Measurements from ENCODE around the gene TP53BP2.
A peak's percentile ranks its signal among the peaks of the same experiment; 100 is the strongest.

TP53BP2 gene

DNA sequence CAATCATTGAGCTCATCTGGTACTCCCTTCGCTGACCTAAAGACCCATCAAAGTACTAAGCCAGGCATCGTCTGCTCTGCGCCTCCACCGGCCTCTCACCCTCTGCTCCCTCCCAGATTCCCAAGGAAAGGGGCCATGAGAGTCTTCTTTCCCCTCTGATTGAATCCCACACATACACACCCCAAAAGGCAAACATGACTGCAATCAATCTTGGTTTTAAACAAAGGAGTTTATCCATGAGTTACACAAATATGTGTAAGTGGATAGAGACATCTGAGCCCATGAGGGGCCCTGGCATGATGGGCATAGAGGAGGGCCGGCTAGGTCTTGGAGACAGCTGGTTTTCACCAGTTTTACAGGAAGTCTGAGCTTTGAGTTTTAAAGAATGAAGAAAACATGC lies 82.5 kb downstream of the TP53BP2 start:
- ATAC-seq (no peak), DNase-seq (no peak)

DNA sequence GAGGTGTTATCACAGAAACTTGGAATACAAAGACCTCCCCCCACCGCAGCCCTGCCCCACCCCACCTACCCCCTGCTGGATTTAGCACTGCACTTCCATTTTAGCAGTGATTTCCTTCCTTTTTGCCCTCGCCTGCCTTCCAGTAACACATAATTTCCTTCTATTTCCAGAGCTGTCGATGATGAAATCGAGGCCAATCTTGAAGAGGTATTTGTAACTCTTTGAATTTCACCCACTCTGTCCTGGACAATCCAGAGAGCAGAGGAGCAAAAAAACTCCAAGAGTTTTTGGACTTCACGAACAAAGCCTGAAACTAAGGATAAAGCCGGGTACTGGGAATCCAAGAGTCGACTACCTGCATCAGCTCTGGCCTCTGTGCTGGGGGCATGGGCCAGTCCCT lies 84.3 kb downstream of the TP53BP2 start:
- ATAC-seq (no peak), DNase-seq (no peak)

GRCh38 chr1:223760833-223761232 lies 84.9 kb downstream of the TP53BP2 start:
- ATAC-seq: no peak
- no peak for DNase-seq

DNA sequence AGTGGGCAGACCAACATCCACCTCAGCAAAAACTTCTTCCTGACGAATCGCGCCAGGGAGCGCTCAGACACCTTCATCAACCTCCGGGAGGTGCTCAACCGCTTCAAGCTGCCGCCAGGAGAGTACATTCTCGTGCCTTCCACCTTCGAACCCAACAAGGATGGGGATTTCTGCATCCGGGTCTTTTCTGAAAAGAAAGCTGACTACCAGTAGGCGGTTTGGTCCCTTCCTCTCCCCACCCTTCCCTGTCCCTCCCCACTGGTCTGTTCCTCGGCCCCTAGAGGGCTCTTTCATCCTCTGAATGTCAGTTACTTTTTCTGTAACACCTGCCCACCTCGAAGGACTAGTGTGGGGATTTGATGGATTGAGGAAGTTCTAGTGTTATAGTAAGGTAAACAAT lies 86.5 kb downstream of the TP53BP2 start:
- ATAC-seq: no peak
- DNase-seq: no peak

DNA sequence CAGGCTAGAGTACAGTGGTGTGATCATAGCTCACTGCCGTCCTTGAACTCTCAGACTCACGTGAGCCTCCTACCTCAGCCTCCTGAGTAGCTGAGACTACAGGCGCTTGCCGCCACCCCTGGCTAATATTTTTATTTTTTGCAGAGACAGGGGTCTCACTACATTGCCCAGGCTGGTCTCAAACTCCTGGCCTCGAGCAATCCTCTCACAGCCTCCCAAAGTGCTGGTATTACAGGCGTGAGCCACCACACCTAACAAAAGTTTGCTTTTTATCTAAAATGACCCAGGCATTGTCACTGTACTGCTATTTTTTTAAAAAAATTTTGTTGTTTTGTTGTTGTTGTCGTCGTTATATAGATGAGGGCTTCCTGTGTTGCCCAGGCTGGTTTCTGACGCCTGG lies 87.0 kb downstream of the TP53BP2 start:
- DNase-seq: no peak
- no peak for ATAC-seq

DNA sequence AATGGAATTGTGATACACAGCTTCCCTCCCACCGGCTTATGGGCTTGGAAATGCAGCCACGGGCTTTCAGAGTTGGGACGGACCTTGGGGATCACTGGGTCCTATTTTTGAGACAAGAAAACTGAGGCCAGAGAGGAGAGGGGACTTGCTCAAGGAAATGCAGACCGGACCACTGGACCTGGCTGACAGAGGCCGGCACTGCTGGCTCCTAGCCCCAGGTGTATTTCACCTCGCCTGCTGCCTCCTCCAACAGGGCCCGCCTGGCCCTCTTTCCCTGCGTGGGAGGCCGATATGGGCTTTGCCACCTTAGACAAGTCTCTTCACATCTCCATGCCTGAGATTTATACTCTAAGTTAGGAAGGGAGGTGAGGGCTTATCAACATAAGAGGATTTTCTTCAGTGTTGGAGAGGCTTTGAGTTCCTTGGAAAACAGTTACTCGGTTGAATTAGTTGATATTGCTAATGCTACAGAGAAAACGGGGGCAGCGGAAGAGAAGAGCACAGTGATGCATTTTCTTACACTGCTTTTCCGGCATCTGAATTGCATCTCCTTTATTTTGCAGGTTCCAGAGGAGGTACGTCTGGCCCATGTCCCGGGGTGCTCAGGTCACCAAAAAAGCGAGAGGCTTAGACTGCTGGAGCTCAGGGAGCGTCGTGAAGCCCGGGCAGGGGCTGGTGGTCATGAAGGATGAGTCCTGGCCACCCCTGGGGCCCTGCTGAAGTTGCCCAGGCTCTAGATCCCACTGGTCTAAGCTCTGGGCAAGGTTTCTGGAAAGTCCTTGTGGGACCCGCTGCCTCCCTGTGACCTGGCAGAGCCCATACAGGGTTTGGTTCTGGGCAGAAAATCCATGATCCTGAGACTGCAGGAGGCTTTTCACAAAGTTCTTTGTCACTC lies 88.7 kb downstream of the TP53BP2 start:
- DNase-seq (no peak), ATAC-seq (no peak)

- DNase-seq (no peak), ATAC-seq (no peak)
Observed at GRCh38 chr1:223755992-223756775, 89.6 kb downstream of the TP53BP2 start.

GRCh38 chr1:223755432-223755792 lies 90.3 kb downstream of the TP53BP2 start:
- ATAC-seq (no peak), DNase-seq (no peak)

DNA sequence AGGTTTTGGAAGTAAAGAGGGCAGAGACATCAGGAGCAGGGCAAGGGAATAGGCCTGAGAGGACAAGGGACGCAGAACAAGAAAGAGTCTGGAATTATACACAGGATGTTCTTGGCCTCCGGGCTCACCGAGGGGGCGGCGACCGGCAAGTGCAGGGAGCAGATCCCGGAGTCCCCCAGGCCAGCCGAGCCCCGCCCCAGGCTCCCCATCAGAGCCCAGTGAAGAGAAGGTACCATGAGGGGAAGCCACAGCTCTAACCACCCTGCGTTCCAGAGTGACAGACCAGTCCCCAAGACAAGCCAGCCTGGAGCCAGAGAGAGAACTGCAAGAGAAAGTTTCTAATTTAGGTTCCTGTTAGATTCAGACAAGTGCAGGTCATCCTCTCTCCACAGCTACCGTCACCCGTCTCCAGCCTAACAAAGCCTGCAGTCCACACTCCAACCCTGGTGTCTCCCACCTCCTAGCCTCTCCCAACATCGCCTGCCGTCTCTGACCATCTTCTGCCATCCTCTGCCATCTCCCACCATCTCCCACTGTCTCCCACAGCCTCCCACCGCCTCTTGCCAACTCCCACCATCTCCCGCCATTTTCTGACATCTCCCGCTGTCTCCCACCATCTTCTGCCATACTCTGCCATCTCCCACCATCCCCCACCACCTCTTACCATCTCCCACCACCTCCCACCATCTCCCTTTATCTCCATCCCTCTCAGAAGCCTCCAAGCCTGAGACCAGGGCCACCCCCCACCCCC lies 90.9 kb downstream of the TP53BP2 start:
- DNase-seq (no peak), ATAC-seq (peak; percentile 26)

- DNase-seq (no peak), ATAC-seq (no peak)
Observed at GRCh38 chr1:223752721-223753515, 92.8 kb downstream of the TP53BP2 start.

DNA sequence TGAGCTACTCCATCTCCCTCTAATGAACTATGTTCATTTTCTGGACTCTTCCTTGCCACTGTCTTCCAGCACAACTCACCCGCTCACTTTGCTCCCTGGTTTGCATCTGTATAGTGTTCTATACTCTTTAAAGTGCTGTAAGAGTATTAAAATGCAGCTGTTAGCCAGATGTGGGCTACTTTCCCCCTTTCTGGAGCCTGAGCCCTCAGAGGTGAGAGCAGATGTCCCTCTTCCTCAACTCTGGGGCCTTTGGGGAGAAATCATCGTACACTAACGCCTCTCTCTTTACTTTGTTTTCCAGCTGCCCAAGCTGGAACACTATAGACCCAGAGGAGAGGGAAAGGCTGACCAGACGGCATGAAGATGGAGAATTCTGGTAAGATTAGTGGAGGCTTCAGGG lies 94.1 kb downstream of the TP53BP2 start:
- DNase-seq: no peak
- ATAC-seq: no peak

- ATAC-seq: no peak
- no peak for DNase-seq
Observed at GRCh38 chr1:223750730-223751570, 94.8 kb downstream of the TP53BP2 start.

DNA sequence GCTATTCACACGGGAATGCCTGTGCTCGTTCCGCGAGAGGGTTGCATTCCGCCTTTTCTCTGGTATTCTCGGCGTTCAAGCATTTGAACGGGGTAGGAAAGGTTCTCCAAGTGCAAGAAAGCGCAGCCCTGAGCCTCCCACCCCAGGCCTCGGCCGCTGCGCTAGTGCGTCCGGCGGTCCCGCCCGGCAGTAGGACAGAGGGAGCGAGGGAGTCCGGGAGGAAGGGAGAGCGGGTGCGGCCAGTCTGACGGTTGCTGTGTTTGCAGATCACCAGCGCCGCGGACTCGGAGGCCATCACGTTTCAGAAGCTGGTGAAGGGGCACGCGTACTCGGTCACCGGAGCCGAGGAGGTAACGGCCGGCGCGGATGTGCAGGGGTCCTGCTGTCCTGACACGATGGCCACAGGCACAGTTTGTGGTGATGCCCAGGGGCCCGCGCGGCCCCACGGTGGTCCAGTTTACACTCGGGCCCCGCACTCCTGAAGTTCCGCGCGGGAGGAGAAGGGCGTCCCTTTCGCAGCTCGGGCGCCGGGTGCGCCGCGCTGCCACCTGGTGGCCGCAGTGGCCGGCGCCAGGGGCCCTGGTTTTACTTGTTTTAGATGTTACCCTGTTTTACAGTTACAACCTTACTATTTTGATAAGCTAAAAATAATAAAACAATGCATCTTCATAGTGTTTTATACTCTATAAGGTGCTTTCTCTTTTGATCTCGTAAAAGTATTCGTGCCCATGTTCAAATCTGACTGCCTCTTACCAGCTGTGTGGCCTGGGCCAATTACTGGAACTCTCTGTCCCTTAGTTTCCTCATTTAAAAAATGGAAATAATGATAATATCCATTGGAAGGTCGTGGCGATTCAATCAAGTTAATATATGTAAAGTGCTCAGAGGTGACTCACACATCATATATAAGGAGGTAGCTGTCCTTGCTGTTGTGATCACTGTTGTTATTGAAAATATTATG lies 96.7 kb downstream of the TP53BP2 start:
- peak; percentile 71 for DNase-seq
- ATAC-seq: peak; percentile 76

DNA sequence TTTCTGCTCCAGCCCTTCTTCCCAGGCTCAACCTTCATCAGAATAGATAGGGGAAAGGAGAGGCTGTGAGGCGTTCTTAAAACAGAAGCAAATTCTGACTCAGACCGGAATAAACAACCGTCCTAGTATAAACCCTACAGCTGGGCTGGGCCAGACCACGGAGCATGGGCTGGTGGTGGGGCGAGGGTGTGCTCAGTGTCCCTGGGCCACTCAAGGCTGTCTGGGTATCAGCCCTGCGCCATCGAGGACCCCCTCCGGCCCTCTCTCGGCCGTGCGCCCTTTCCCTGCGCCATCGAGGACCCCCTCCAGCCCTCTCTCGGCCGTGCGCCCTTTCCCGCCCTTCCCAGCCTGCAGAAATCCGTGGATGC lies 97.4 kb downstream of the TP53BP2 start:
- DNase-seq: no peak
- peak; percentile 25 for ATAC-seq

- DNase-seq (no peak), ATAC-seq (peak; percentile 29)
Observed at GRCh38 chr1:223747838-223748335, 97.9 kb downstream of the TP53BP2 start.

DNA sequence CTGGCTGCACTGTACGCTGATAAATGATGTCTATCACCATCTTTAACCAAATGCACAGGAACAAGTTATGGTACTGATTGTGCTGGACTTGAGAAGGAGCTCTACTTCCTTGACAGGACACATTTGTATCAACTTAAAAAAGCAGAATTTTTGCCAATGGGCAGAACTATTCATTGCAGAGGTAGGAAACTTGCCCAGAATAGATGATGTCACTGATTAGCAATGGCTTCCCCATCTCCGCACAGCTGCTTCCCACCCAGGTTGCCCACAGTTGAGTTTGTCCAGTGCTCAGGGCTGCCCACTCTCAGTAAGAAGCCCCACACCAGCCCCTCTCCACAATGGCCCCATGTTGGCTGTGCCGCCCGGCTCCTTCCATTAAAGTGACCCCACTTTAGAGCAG lies 100.0 kb downstream of the TP53BP2 start:
- DNase-seq (no peak), ATAC-seq (no peak)

DNA sequence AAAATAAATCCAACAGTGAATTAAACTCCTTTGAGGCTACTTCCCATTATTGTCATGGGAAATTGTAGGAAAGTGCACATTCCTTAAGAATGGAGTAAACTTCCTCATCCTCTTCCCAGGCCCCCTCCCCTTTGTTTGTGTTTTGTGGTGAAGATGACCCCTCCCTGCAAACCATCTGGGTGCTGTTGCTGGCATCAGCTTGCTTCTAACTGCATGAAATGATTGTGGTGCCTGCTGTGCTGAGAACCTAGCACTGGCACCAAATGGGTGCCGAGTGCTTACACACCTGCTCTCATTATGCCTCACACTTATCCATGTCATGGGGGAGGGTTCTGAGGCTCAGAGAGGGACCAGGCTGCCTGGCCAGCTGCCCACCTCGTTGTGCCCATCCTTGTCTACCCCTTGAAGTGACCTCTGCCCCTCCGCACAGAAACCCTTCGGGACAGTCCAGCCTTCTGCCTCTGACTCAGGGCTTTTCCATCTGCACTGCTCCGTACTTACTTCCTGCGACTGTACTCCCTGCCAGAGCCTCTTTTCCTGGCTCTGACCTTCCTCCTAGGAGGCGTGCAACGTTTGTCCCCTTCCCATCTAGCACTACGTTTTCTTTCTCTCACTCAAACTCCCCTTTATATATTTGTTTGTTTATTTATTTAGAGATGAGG lies 102.8 kb downstream of the TP53BP2 start:
- ATAC-seq (no peak), DNase-seq (no peak)

- no peak for ATAC-seq
- DNase-seq: no peak
Observed at GRCh38 chr1:223741861-223742260, 103.9 kb downstream of the TP53BP2 start.

Measured in stimulated activated naive CD8-positive, alpha-beta T cell treated with anti-CD3 and anti-CD28 coated beads, Interleukin-15, Interleukin-2, amounts not matched to agents 100 U/mL and 50 U/mL, for 24 hours (primary cell).